HG03439 (cell line): ENCODE data around the gene SOX6.
"Not testable (repeated sequence)": the region's sequence is repeated elsewhere in the genome, so short reads cannot be mapped to it uniquely, and the experiment has no call there.

ENCODE experiments used
- ATAC-seq: cut with Tn5 transposase; IDR thresholded peaks from one replicate; pipeline ENCODE4 v1.9.1; 2021; ENCODE audit warnings: mild to moderate bottlenecking, moderate library complexity; ENCODE audit not compliant: unreplicated experiment

The SOX6 gene

GRCh38 chr11:16157327-16157726 lies 199.0 kb downstream of the SOX6 start:
- no peak for ATAC-seq

- no peak for ATAC-seq
These were observed 200.9 kb downstream of the SOX6 start for GRCh38 chr11:16155448-16155847.

- ATAC-seq: no peak
These were observed 201.5 kb downstream of the SOX6 start for GRCh38 chr11:16154715-16155396.

GRCh38 chr11:16153951-16154350 lies 202.4 kb downstream of the SOX6 start:
- ATAC-seq: no peak

GRCh38 chr11:16151138-16151537 lies 205.2 kb downstream of the SOX6 start:
- no peak for ATAC-seq

- no peak for ATAC-seq
These were observed 206.9 kb downstream of the SOX6 start for GRCh38 chr11:16149476-16149875.

GRCh38 chr11:16148301-16148931 lies 207.9 kb downstream of the SOX6 start:
- ATAC-seq: no peak

- not testable (repeated sequence) for ATAC-seq
These were observed 209.4 kb downstream of the SOX6 start for GRCh38 chr11:16146980-16147379.

GRCh38 chr11:16141614-16142013 lies 214.7 kb downstream of the SOX6 start:
- ATAC-seq: not testable (repeated sequence)

- ATAC-seq: not testable (repeated sequence)
These were observed 215.2 kb downstream of the SOX6 start for GRCh38 chr11:16141162-16141561.

- no peak for ATAC-seq
These were observed 219.5 kb downstream of the SOX6 start for GRCh38 chr11:16136792-16137390.

GRCh38 chr11:16133867-16134266 lies 222.5 kb downstream of the SOX6 start:
- no peak for ATAC-seq

GRCh38 chr11:16127732-16128131 lies 228.6 kb downstream of the SOX6 start:
- no peak for ATAC-seq

- no peak for ATAC-seq
These were observed 230.0 kb downstream of the SOX6 start for GRCh38 chr11:16126362-16126761.

GRCh38 chr11:16125796-16126195 lies 230.6 kb downstream of the SOX6 start:
- ATAC-seq: no peak

GRCh38 chr11:16124390-16124789 lies 232.0 kb downstream of the SOX6 start:
- ATAC-seq: no peak

- no peak for ATAC-seq
These were observed 234.5 kb downstream of the SOX6 start for GRCh38 chr11:16121853-16122252.

GRCh38 chr11:16120008-16120407 lies 236.3 kb downstream of the SOX6 start:
- ATAC-seq: no peak

- ATAC-seq: no peak
These were observed 238.2 kb downstream of the SOX6 start for GRCh38 chr11:16117989-16118756.

- ATAC-seq: no peak
These were observed 241.1 kb downstream of the SOX6 start for GRCh38 chr11:16114978-16115871.

- no peak for ATAC-seq
These were observed 241.9 kb downstream of the SOX6 start for GRCh38 chr11:16114431-16114830.
